Limb (tissue), 2 donors: ENCODE measurements around the gene RPS25.
"Not testable (repeated sequence)": the region's sequence is repeated elsewhere in the genome, so short reads cannot be mapped to it uniquely, and the experiment has no call there.

Experiments
- DNase-seq, 2 donors: peaks; one replicate each; pipeline ENCODE4 v3.0.0-alpha.2; 2016; ENCODE audit errors: extremely low spot score in 2 of 2

Gene RPS25

GRCh38 chr11:119018074-119018938, at the start of gene RPS25, which contains the start of gene TRAPPC4:
Gene RPS25, minus strand, starts transcription at chr11:119018343. Its CDS starts 59 bp downstream, at chr11:119018284.
Gene TRAPPC4, plus strand, starts transcription at chr11:119018766. Its CDS starts 30 bp downstream, at chr11:119018796.
- peak; percentile 95 to 97 for DNase-seq

- peak; percentile 94 to 96 for DNase-seq
Observed at GRCh38 chr11:119067371-119068222, 49.5 kb upstream of the RPS25 start, which contains the start of gene VPS11. Gene VPS11, plus strand, starts transcription at chr11:119067818. Its CDS starts 6 bp downstream, at chr11:119067824.

GRCh38 chr11:119065369-119065768, 47.2 kb upstream of the RPS25 start:
- no peak for DNase-seq

GRCh38 chr11:119062779-119063178, 44.6 kb upstream of the RPS25 start:
- no peak for DNase-seq

- no peak for DNase-seq
Observed at GRCh38 chr11:119061256-119061655, 43.1 kb upstream of the RPS25 start.

- DNase-seq = not testable (repeated sequence)
Observed at GRCh38 chr11:119059128-119059527, 41.0 kb upstream of the RPS25 start.

- peak; percentile 96 to 99 for DNase-seq
Observed at GRCh38 chr11:119057000-119057769, 39.0 kb upstream of the RPS25 start, which contains the start of gene HYOU1. Gene HYOU1, minus strand, starts transcription at chr11:119057205. Its CDS starts 1,045 bp downstream, at chr11:119056160.

GRCh38 chr11:119056421-119056999, 38.4 kb upstream of the RPS25 start:
- no peak for DNase-seq

- DNase-seq = no peak
Observed at GRCh38 chr11:119055901-119056300, 37.8 kb upstream of the RPS25 start.

GRCh38 chr11:119054418-119054817, 36.3 kb upstream of the RPS25 start:
- no peak for DNase-seq

- DNase-seq = no peak
Observed at GRCh38 chr11:119052163-119052814, 34.1 kb upstream of the RPS25 start.

GRCh38 chr11:119051440-119052162, 33.5 kb upstream of the RPS25 start:
- DNase-seq = no peak

GRCh38 chr11:119049081-119049480, 30.9 kb upstream of the RPS25 start:
- DNase-seq = no peak

- DNase-seq = no peak
Observed at GRCh38 chr11:119048644-119049043, 30.5 kb upstream of the RPS25 start.

- no peak for DNase-seq
Observed at GRCh38 chr11:119047205-119047604, 29.1 kb upstream of the RPS25 start.

GRCh38 chr11:119046489-119046888, 28.3 kb upstream of the RPS25 start:
- no peak for DNase-seq

- DNase-seq = no peak
Observed at GRCh38 chr11:119044708-119045107, 26.6 kb upstream of the RPS25 start.

- DNase-seq = no peak
Observed at GRCh38 chr11:119042927-119043326, 24.8 kb upstream of the RPS25 start.

GRCh38 chr11:119041821-119042514, 23.8 kb upstream of the RPS25 start:
- no peak for DNase-seq
